Breast epithelium (tissue), 3 donors: ENCODE data around the gene HAUS8.

ENCODE experiments used
- POLR2A ChIP-seq: fragments of 450-650 bp; IDR thresholded peaks from one replicate; pipeline ENCODE4 v1.6.1; 2016; ENCODE audit warnings: antibody characterized with exemption, mild to moderate bottlenecking, moderate library complexity
- POLR2AphosphoS5 ChIP-seq, 3 donors: sonication (generic); formaldehyde crosslinking; IDR thresholded peaks; one replicate each; pipeline ENCODE4 v1.6.1; 2017; ENCODE audit warnings: antibody characterized with exemption in 3 of 3
- TF ChIP-seq, protein P1 (sequence below), 3 donors: fragments of 450-650 bp; IDR thresholded peaks; one replicate each; pipeline ENCODE4 v1.5.1; 2016 to 2017; ENCODE audit warnings: antibody characterized with exemption in 3 of 3, mild to moderate bottlenecking in 3 of 3, moderate library complexity in 3 of 3

DNA sequence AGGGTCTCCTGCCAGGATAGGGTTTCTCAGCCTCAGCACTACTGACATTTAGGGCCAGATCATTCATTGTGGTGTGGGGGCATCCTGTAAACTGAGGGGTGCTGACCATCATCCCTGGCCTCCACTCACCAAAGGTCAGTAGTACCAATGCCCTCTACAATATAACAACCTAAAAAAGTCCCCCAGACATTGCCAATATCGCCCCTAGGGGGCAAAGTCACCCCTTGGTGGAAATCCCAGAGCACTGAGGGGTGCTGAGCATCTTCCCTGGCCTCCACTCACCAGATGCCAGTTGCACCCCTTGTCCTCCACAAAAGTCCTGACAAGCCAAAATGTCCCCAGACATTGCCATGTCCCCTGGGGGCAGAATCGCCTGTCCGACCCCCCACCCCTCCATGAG is 70.3 kb downstream of the HAUS8 start:
- TF ChIP-seq, protein P1, sequence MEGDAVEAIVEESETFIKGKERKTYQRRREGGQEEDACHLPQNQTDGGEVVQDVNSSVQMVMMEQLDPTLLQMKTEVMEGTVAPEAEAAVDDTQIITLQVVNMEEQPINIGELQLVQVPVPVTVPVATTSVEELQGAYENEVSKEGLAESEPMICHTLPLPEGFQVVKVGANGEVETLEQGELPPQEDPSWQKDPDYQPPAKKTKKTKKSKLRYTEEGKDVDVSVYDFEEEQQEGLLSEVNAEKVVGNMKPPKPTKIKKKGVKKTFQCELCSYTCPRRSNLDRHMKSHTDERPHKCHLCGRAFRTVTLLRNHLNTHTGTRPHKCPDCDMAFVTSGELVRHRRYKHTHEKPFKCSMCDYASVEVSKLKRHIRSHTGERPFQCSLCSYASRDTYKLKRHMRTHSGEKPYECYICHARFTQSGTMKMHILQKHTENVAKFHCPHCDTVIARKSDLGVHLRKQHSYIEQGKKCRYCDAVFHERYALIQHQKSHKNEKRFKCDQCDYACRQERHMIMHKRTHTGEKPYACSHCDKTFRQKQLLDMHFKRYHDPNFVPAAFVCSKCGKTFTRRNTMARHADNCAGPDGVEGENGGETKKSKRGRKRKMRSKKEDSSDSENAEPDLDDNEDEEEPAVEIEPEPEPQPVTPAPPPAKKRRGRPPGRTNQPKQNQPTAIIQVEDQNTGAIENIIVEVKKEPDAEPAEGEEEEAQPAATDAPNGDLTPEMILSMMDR (IDR thresholded peaks at IDR 0.05): no peak
- TF ChIP-seq POLR2AphosphoS5 (IDR thresholded peaks at IDR 0.05) (no peak), POLR2A (no peak)
